Lower lobe of right lung (tissue), 2 donors: ENCODE results near the gene NHSL1. TPM values are rescaled to one million over a fixed set of nuclear protein-coding genes. Genes with fewer than 3 reads are reported as not detected.

Experiments
- ATAC-seq, 2 donors: fragments of 200-7000 bp; cut with Tn5 transposase; one replicate each; pipeline ENCODE4 v1.9.1; 2020 to 2022; ENCODE audit warnings: mild to moderate bottlenecking in 2 of 2, moderate library complexity in 2 of 2
- DNase-seq: peaks from one replicate; pipeline ENCODE4 v3.0.0-alpha.2; 2020
- H3K27ac ChIP-seq: fragments of 200-600 bp; one replicate; pipeline ENCODE4 v1.8.0; 2022
- H3K27me3 ChIP-seq: fragments of 200-600 bp; one replicate; pipeline ENCODE4 v1.8.0; 2022; ENCODE audit warnings: low read depth
- H3K36me3 ChIP-seq: fragments of 200-600 bp; one replicate; pipeline ENCODE4 v1.8.0; 2022; ENCODE audit warnings: mild to moderate bottlenecking
- H3K4me1 ChIP-seq: fragments of 200-600 bp; one replicate; pipeline ENCODE4 v1.8.0; 2022
- H3K4me3 ChIP-seq: fragments of 200-600 bp; one replicate; pipeline ENCODE4 v1.8.0; 2022; ENCODE audit warnings: mild to moderate bottlenecking
- H3K9me3 ChIP-seq: fragments of 200-600 bp; one replicate; pipeline ENCODE4 v1.8.0; 2022
- CTCF ChIP-seq: fragments of 200-600 bp; IDR thresholded peaks from one replicate; pipeline ENCODE4 v1.8.0; 2022; ENCODE audit warnings: antibody characterized with exemption, mild to moderate bottlenecking
- intact Hi-C: fragments of 100-400 bp; cut with DNase I; formaldehyde crosslinking; loops from one replicate; pipeline ENCODE4 v1.11.0; 2022
- total RNA-seq: library from RNA; stranded (reverse); fragmentation: NEBNext Ultra II Directional; extraction: Animal tissue kit (Norgen Biotek cat#: 25700); gene quantifications from one replicate; pipeline ENCODE4 v1.2.1, GENCODE V29; 2021
- donor health status: DM: no; HTN: yes; CAD: no; lungs with severe emphysema.

The NHSL1 gene
- total RNA-seq, 1 donor from 2014 or later: 63.7 TPM

GRCh38 chr6:138523347-138524210 is 24.3 kb upstream of the NHSL1 start:
- intact Hi-C loops: no loop called here
- H3K27ac ChIP-seq: no peak overlapping the region
- no peak overlapping the region for H3K4me3 ChIP-seq
- no peak for DNase-seq
- H3K36me3 ChIP-seq: no peaks in the 10 kb centered on the region
- ATAC-seq: no peak
- no peak for TF ChIP-seq CTCF
- H3K4me1 ChIP-seq: peaks cover 32% of the 10 kb centered on the region
- H3K27me3 ChIP-seq: no peaks in the 10 kb centered on the region
- H3K9me3 ChIP-seq: no peaks in the 10 kb centered on the region

GRCh38 chr6:138522611-138523010 is 23.3 kb upstream of the NHSL1 start:
- intact Hi-C loops: no loop called here
- Histone ChIP-seq H3K4me1 (peaks cover 25% of the 10 kb centered on the region), H3K4me3 (no peak overlapping the region), H3K27me3 (no peaks in the 10 kb centered on the region), H3K9me3 (no peaks in the 10 kb centered on the region), H3K36me3 (no peaks in the 10 kb centered on the region), H3K27ac (no peak overlapping the region)
- ATAC-seq (peak in 1 of 2 donors; percentile 40), DNase-seq (no peak)
- TF ChIP-seq CTCF: no peak

GRCh38 chr6:138521790-138522189 is 22.5 kb upstream of the NHSL1 start:
- peaks cover 19% of the 10 kb centered on the region for H3K4me1 ChIP-seq
- ATAC-seq: peak in 1 of 2 donors; percentile 31

GRCh38 chr6:138520463-138520862 is 21.2 kb upstream of the NHSL1 start:
- H3K27ac ChIP-seq: no peak overlapping the region
- no peaks in the 10 kb centered on the region for H3K27me3 ChIP-seq
- no peak for ATAC-seq
- H3K9me3 ChIP-seq: no peaks in the 10 kb centered on the region
- peaks cover 13% of the 10 kb centered on the region for H3K4me1 ChIP-seq
- intact Hi-C loops: no loop called here
- TF ChIP-seq CTCF: peak; percentile 31
- no peaks in the 10 kb centered on the region for H3K36me3 ChIP-seq
- no peak overlapping the region for H3K4me3 ChIP-seq
- no peak for DNase-seq

More at GRCh38 chr6:138521790-138522189, 22.5 kb upstream of the NHSL1 start:
- Histone ChIP-seq H3K9me3 (no peaks in the 10 kb centered on the region), H3K27ac (no peak overlapping the region), H3K36me3 (no peaks in the 10 kb centered on the region), H3K27me3 (no peaks in the 10 kb centered on the region), H3K4me3 (no peak overlapping the region)
- intact Hi-C loops: no loop called here
- TF ChIP-seq CTCF: no peak
- no peak for DNase-seq

GRCh38 chr6:138518054-138518453 is 18.8 kb upstream of the NHSL1 start:
- ATAC-seq: no peak

More at GRCh38 chr6:138518054-138518453, 18.8 kb upstream of the NHSL1 start:
- Histone ChIP-seq H3K4me1 (peaks cover 13% of the 10 kb centered on the region), H3K27me3 (no peaks in the 10 kb centered on the region), H3K9me3 (no peaks in the 10 kb centered on the region), H3K4me3 (no peak overlapping the region), H3K36me3 (no peaks in the 10 kb centered on the region), H3K27ac (no peak overlapping the region)
- intact Hi-C loops: no loop called here
- no peak for TF ChIP-seq CTCF
- no peak for DNase-seq
